Ectodermal cell (in vitro differentiated cells): ENCODE data around the gene CORIN.
"Not testable (repeated sequence)": the region's sequence is repeated elsewhere in the genome, so short reads cannot be mapped to it uniquely, and the experiment has no call there.

Source experiments
- H3K27ac ChIP-seq: 2 replicates; pipeline ENCODE4 v1.7.0; 2013; ENCODE audit warnings: mild to moderate bottlenecking, low read depth, low read length; ENCODE audit not compliant: insufficient read depth, poor library complexity, severe bottlenecking
- H3K27me3 ChIP-seq: 2 replicates; pipeline ENCODE4 v1.7.0; 2013; ENCODE audit warnings: mild to moderate bottlenecking, low read length; ENCODE audit not compliant: insufficient read depth, control insufficient read depth, poor library complexity, severe bottlenecking
- H3K36me3 ChIP-seq: one replicate; pipeline ENCODE4 v1.7.0; 2013; ENCODE audit warnings: low read length; ENCODE audit not compliant: control insufficient read depth, insufficient read depth
- H3K4me1 ChIP-seq: one replicate; pipeline ENCODE4 v1.7.0; 2013; ENCODE audit warnings: low read length; ENCODE audit not compliant: control insufficient read depth, insufficient read depth
- H3K4me3 ChIP-seq: 2 replicates; pipeline ENCODE4 v1.7.0; 2013; ENCODE audit warnings: low read depth, low read length, control low read depth; ENCODE audit not compliant: insufficient read depth
- H3K9me3 ChIP-seq: 2 replicates; pipeline ENCODE4 v1.7.0; 2013; ENCODE audit warnings: mild to moderate bottlenecking, low read length, moderate library complexity; ENCODE audit not compliant: control insufficient read depth
- WGBS, 2 experiments: methylation state at CpG; one replicate each; pipeline ENCODE4 v1.1.7; 2013; ENCODE audit warnings: missing lambda C conversion rate in 2 of 2; 5-methylcytosine and 5-hydroxymethylcytosine counted together

The CORIN gene

DNA sequence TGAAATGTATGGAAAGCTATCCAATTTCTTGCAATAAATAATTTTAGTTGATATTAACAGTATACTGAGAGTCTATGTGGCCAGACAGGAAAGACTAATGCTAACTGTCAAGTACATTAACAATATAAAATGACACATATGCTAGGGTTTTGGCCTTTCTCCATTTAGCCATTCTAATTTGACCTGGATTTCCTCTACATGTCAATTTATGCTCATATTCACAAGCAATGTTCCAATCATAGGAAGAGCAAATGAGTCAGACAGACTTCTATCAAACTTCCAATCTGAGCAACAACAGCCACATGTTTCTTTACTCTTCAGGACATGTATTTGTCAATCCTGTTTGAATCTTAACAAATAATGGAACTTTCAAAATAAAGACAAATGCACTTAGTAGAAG, 53.6 kb downstream of the CORIN start:
- no peaks in the 10 kb centered on the region for H3K36me3 ChIP-seq
- no peak overlapping the region for H3K27ac ChIP-seq
- no peaks in the 10 kb centered on the region for H3K4me1 ChIP-seq
- H3K9me3 ChIP-seq, result no peaks in the 10 kb centered on the region
- H3K4me3 ChIP-seq, result no peak overlapping the region
- H3K27me3 ChIP-seq, result no peaks in the 10 kb centered on the region

DNA sequence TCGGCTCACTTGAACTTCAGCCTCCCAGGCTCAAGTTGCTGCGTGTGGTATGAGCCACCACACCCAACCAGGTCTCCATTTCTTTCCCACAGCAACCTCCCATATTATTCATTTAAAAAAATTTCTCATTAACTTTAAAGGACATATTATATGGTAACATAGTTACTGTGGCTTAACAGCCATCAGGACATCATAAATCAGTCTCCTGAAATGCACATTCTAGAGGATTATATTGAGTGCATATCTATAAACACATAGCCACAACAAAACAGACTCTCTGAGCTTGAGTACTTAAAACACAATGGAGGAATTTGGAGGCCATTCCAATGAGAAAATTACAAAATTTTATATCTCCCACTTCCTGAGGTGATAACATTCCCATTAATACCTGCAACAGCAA, 61.5 kb downstream of the CORIN start:
- Histone ChIP-seq H3K27ac (no peak overlapping the region), H3K9me3 (no peaks in the 10 kb centered on the region), H3K4me3 (no peak overlapping the region), H3K4me1 (no peaks in the 10 kb centered on the region), H3K27me3 (no peaks in the 10 kb centered on the region), H3K36me3 (no peaks in the 10 kb centered on the region)
- 98 to 100% methylated on average over 2 of the region's 2 CpGs for WGBS, 2 experiments

DNA sequence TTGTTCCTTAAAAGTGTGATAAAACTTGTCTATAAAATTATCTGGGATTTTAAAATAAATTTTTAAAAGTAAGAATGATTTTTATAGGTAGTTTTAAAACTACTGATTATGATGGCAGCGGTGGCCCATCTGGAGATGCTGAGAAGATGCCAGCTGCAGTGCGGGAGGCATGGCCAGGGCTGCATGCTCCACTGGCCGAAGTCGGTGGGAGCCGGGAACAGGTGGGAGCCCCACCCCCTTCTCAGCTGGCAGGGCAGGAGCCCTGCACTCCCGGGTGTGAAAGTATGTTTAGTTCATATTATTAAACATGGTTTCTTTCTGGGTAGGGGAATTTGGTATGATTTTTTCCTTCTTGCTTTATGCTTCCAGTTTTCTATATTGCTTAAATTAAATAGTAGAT, 63.8 kb downstream of the CORIN start:
- 67 to 71% methylated on average over 5 to 6 of the region's 6 CpGs for WGBS, 2 experiments
- no peaks in the 10 kb centered on the region for H3K27me3 ChIP-seq
- no peaks in the 10 kb centered on the region for H3K4me1 ChIP-seq

DNA sequence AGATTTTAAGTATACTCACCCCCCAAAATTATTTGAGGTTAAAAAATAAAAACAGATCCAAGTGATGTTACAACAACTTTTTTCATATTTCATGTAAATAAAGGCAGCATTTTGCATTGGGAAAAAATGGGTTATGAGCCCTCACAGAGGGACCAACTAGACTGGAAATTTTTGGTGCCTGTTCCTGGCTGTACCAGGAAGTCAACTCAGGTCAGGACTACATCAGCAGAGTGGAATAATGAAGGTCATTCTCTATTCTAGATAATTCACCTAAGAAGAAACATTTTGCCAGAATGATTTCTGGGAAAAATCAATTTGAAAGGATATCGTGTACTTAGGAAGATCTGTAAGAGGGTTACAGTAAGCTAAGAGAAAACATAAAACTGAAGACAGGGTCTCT, 66.8 kb downstream of the CORIN start:
- Histone ChIP-seq H3K27me3 (no peaks in the 10 kb centered on the region), H3K9me3 (no peaks in the 10 kb centered on the region), H3K27ac (no peak overlapping the region), H3K4me3 (no peak overlapping the region), H3K36me3 (no peaks in the 10 kb centered on the region), H3K4me1 (no peaks in the 10 kb centered on the region)
- WGBS, 2 experiments, result 88 to 98% methylated on average over 1 of the region's 1 CpG

More for the DNA sequence above, 63.8 kb downstream of the CORIN start:
- H3K36me3 ChIP-seq, result no peaks in the 10 kb centered on the region
- no peaks in the 10 kb centered on the region for H3K9me3 ChIP-seq
- H3K27ac ChIP-seq, result no peak overlapping the region
- H3K4me3 ChIP-seq, result no peak overlapping the region

DNA sequence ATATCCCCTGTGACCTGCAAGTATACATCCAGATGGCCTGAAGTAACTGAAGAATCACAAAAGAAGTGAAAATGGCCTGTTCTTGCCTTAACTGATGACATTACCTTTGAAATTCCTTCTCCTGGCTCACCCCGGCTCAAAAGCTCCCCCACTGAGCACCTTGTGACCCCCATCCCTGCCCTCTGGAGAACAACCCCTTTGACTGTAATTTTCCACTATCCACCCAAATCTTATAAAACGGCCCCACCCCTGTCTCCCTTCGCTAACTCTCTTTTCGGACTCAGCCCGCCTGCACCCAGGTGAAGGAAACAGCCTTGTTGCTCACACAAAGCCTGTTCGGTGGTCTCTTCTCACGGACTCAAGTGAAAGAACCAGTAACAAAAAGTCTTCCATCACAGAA, 69.9 kb downstream of the CORIN start:
- WGBS, 2 experiments, result 64 to 69% methylated on average over 7 of the region's 7 CpGs
- not testable (repeated sequence) for H3K27ac ChIP-seq, H3K36me3 ChIP-seq, H3K27me3 ChIP-seq, H3K4me3 ChIP-seq, H3K4me1 ChIP-seq, H3K9me3 ChIP-seq

DNA sequence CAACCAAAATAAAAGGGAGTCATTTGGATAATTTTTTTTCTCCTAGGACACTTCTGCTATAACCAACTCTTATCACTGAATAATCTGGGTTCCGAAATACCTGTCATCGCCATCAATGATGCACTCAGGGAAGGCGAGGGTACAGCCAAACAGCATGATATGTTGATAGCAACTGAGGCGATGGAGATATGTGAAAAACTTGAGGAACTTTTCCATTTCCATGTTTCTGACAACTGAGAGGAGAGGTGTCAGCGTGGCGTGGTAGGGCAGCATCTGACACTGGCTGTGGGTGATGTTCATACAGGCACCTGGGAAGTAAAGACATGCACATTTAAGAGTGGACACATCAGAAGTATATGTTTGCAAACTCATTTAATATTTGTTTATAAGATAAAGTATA, 74.6 kb downstream of the CORIN start:
- H3K36me3 ChIP-seq, result no peaks in the 10 kb centered on the region
- WGBS, 2 experiments, result 93 to 97% methylated on average over 6 of the region's 6 CpGs
- no peaks in the 10 kb centered on the region for H3K27me3 ChIP-seq
- no peaks in the 10 kb centered on the region for H3K4me1 ChIP-seq
- no peak overlapping the region for H3K27ac ChIP-seq
- H3K9me3 ChIP-seq, result no peaks in the 10 kb centered on the region
- no peak overlapping the region for H3K4me3 ChIP-seq

DNA sequence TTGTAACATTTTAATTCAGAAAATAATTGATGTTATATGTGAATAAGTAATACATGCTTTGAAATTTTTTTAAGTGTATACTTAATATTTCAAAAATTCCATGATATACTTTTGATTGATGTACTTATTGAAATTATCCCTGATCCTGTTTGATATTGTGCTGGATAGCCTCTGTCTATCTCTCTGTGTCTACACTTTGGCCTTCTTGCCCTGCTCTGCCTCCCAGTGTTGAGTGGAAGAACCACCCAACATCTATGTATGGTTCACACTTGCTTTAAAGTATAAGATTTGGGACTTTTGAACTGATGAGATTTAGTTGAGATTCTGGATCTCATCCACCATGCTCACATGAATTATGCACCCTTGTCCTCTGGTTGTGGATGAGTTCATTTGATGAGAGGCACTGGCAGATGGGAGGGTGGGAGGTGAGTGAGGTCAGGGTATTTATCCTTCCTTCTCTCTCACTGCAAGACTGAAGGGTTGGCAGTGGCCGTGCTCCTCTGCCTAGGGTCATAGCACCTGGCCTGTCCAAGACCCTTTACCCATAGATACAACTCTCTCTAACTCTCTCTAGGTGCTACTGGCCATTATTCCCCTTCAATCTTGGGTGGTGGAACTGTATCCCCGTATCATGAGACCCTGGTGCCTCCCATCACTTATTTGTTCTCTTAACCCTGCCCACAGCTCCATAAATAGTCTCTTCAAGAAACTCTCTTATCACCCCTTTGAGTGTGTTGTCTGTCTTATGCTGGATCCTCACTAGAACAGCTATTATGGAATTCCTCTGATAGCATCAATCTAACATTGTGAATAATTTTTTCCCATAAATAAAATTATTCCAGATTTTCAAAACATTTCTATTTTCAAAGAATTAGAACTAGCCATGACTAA, 75.2 kb downstream of the CORIN start:
- Histone ChIP-seq H3K36me3 (no peaks in the 10 kb centered on the region), H3K27ac (no peak overlapping the region), H3K4me1 (no peaks in the 10 kb centered on the region), H3K4me3 (no peak overlapping the region), H3K27me3 (no peaks in the 10 kb centered on the region), H3K9me3 (no peaks in the 10 kb centered on the region)
- WGBS, 2 experiments, result 89 to 96% methylated on average over 2 of the region's 2 CpGs

DNA sequence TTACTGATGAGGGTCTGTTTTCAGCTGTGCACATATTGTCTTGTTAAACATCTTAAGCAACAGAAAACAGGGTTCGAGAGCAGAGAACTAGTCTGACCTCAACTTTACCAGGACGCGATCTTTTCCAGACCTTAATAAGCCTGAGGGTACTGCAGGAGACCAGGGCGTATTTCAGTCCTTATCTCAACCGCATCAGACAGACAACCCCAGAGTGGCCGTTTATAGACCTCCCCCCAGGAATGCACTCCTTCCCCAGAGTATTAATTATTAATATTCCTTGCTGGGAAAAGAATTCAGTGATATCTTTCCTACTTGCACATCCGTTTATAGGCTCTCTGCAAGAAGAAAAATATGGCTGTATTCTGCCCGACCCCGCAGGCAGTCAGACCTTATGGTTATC, 84.6 kb downstream of the CORIN start:
- H3K27ac ChIP-seq, H3K27me3 ChIP-seq, H3K4me1 ChIP-seq, H3K36me3 ChIP-seq, H3K9me3 ChIP-seq, H3K4me3 ChIP-seq: not testable (repeated sequence)
- WGBS, 2 experiments, result 93 to 95% methylated on average over 8 to 9 of the region's 9 CpGs

DNA sequence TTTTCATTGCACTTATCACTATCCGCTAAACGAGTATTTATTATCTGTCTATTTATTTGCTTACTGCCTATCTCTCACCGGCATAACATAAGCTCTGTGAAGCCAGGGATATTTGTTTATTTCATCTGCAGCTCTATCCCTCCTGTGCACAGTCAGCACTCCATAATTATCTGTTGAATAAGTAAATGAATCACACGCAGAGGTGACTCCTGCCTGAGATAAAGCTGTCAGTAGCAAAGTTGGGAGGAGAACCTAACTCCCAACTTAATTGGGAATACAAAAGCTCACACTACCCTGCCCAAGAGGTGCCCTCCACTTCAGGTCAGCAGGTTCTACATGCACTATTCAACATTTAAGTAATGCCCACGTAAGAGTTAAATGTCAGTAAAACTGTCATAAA, 85.7 kb downstream of the CORIN start:
- Histone ChIP-seq H3K27me3 (no peaks in the 10 kb centered on the region), H3K4me3 (no peak overlapping the region), H3K9me3 (no peaks in the 10 kb centered on the region), H3K27ac (no peak overlapping the region), H3K36me3 (no peaks in the 10 kb centered on the region), H3K4me1 (no peaks in the 10 kb centered on the region)
- WGBS, 2 experiments, result 91 to 96% methylated on average over 4 to 5 of the region's 5 CpGs

DNA sequence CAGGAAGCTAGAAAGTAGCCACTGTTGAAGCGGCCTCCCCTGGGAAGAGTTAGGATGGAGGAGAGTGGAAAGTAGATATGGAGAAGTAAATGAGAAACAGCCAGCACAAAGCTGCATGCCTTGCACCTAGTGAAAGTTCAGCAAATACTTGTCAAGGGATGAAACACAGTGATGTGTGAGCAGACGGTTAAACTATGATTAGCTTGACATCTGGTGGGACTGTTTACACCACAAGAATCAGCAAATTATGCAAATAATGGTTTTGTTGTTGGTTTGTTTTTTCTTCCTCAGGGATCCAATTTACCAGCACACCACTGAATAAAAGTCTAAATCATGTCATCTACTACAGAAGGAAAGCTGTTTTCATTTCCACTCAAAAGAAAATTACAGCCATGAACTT, 87.1 kb downstream of the CORIN start:
- Histone ChIP-seq H3K9me3 (no peaks in the 10 kb centered on the region), H3K36me3 (no peaks in the 10 kb centered on the region), H3K4me1 (no peaks in the 10 kb centered on the region), H3K4me3 (no peak overlapping the region), H3K27me3 (no peaks in the 10 kb centered on the region), H3K27ac (no peak overlapping the region)
- 86 to 99% methylated on average over 2 of the region's 2 CpGs for WGBS, 2 experiments
